ENCODE results near the gene TMEM243.

Gene TMEM243

DNA sequence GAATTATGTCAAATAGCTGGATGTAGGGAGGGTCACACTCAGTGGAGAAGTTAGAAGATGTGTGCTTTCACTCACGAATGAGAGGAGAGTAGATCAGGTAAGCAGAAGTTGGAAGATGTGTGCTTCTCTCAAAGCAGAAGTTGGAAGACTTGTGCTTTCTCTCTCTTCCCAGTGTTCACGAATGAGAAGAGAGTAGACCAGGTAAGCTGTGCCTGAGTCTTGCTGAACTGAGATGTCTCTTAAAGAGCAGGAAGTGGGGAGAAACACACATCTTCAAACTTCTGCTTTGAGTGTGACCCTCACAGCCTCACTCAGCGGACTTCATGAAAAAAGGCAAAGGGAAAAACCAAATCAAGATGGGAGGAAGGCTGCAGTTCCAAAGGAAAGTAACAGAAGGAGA lies 7.0 kb upstream of the TMEM243 start:
- peak; percentile 63 for FAIRE-seq
- peak; percentile 45 for TF ChIP-seq SPI1 (IDR thresholded peaks at IDR 0.05; ENCODE audit: low read depth, low read length)
- TF ChIP-seq PAX5 (IDR thresholded peaks at IDR 0.05; ENCODE audit: insufficient read depth, low read length, severe bottlenecking) = no peak
- DNase-seq (ENCODE audit: insufficient read length, low spot score) = no peak

DNA sequence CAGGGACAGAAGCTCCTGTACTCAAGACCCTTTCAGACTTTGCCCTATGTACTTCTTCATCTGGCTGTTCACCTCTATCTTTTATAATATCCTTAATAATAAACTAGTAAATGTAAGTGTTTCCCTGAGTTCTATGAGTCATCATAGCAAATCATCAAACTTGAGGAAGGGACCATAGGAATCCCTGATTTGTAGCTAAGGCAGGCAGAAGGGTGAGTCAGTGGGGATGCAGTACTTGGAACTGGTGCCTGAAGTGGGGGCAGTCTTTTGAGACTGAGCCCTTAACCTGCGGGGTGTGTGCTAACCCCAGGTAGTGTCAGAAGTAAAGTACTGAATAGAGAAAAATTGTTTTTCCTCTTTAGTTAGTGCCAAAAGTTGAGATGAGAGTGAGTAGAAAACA lies 6.2 kb upstream of the TMEM243 start:
- FAIRE-seq (no peak), DNase-seq (ENCODE audit: insufficient read length, low spot score) (no peak)
- no peak for TF ChIP-seq POLR2A (IDR thresholded peaks at IDR 0.05; ENCODE audit: low read depth, low read length)
- TF ChIP-seq PAX5 (IDR thresholded peaks at IDR 0.05; ENCODE audit: insufficient read depth, low read length, severe bottlenecking) = no peak
- TF ChIP-seq POU2F2 (IDR thresholded peaks at IDR 0.05; ENCODE audit: low read depth, low read length) = no peak
- TF ChIP-seq TAF1 (IDR thresholded peaks at IDR 0.05; ENCODE audit: low read depth, low read length) = no peak
- no peak for TF ChIP-seq POLR2AphosphoS5 (IDR thresholded peaks at IDR 0.05; ENCODE audit: low read depth, low read length)

DNA sequence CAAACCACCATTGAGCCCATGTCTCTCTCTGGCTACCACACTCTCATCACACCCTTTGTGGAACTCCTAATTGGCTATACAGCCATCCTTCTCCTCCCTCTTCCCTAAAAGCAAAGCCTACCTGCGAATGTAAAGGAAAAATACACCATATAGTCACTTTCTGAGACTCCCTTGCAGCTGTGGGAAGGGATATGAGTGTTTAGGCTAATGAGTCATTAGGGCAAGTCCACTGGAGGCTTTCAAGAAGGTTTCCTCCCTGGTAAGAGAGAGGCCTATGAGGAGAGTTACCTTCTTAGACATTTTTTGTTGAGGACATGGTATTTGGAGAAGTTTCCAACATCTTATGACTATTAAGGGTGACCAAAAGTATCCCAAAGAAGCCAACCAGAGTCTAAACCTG lies 4.1 kb upstream of the TMEM243 start:
- no peak for FAIRE-seq
- no peak for TF ChIP-seq PAX5 (IDR thresholded peaks at IDR 0.05; ENCODE audit: insufficient read depth, low read length, severe bottlenecking)
- no peak for TF ChIP-seq POLR2AphosphoS5 (IDR thresholded peaks at IDR 0.05; ENCODE audit: low read depth, low read length)
- no peak for TF ChIP-seq SPI1 (IDR thresholded peaks at IDR 0.05; ENCODE audit: low read depth, low read length)
- TF ChIP-seq TAF1 (IDR thresholded peaks at IDR 0.05; ENCODE audit: low read depth, low read length) = no peak
- no peak for TF ChIP-seq POLR2A (IDR thresholded peaks at IDR 0.05; ENCODE audit: low read depth, low read length)
- no peak for TF ChIP-seq POU2F2 (IDR thresholded peaks at IDR 0.05; ENCODE audit: low read depth, low read length)
- DNase-seq (ENCODE audit: insufficient read length, low spot score) = no peak

DNA sequence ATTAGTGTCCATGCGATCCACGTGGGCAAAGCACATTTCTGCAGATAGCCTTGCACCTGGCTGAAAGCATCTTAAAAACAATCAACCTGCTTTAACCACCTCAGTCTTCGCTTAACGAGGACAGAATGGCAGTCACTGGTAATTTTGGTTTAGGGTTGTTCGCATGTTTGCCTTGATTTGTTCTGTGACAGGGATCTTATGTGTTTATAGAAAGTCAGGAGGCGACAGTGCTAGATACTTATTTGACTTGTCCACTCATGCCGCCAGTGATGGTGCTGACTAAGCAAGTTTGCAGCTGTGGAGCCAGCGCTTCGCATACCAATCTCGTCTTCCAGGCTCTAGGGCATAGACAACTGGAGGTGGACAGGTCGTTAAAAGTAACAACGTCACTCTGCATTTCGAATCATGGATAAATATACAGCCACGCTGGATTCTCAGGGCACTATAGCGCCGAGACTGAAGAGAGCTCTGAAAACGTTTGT lies 1.2 kb upstream of the TMEM243 start:
- FAIRE-seq (peak; percentile 65), DNase-seq (ENCODE audit: insufficient read length, low spot score) (no peak)
- TF ChIP-seq POU2F2 (IDR thresholded peaks at IDR 0.05; ENCODE audit: low read depth, low read length) (no peak), POLR2AphosphoS5 (IDR thresholded peaks at IDR 0.05; ENCODE audit: low read depth, low read length) (no peak), TAF1 (IDR thresholded peaks at IDR 0.05; ENCODE audit: low read depth, low read length) (no peak), SPI1 (IDR thresholded peaks at IDR 0.05; ENCODE audit: low read depth, low read length) (no peak), POLR2A (IDR thresholded peaks at IDR 0.05; ENCODE audit: low read depth, low read length) (no peak), PAX5 (IDR thresholded peaks at IDR 0.05; ENCODE audit: insufficient read depth, low read length, severe bottlenecking) (no peak)

DNA sequence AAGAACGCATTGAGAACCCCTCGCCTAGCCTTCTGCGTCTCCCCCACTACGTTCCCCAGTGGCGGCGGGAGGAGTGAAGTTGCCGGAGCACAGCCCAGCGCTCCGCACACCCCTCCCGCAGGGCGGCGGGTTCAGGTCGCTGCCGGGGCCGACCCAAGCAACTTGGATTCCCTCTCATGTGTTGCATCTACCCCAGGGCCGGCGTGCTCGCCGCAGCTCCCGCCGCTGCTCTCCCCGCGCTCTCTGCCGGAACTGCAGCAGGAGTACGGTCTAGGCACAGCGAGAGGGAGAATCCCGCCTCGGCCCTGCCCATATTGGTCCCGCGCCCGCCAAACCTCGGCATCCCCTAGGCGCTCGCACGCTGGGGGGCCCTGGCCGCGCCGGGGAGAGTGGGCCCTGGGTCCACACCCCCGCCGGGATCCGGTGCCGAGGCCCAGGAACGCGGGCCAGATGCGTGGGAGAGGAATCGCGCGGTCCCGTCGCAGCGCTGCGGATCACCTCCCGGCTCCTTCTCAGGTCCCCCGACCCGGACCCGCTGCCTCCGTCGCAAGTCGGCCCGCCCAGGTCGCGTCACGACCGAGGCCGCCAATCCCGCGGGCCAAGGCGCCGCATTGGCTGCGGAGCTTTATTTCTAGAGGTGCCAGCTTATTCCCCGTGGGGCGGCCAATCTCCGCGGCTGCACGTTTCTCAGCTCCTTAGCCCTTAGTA lies 648 bp upstream of the TMEM243 start:
- peak; percentile 93 for FAIRE-seq
- peak; percentile 60 for DNase-seq (ENCODE audit: insufficient read length, low spot score)
- TF ChIP-seq PAX5 (IDR thresholded peaks at IDR 0.05; ENCODE audit: insufficient read depth, low read length, severe bottlenecking) (no peak), SPI1 (IDR thresholded peaks at IDR 0.05; ENCODE audit: low read depth, low read length) (no peak), TAF1 (IDR thresholded peaks at IDR 0.05; ENCODE audit: low read depth, low read length) (peak; percentile 60; the same call in 1 of the 2 replicates), POLR2AphosphoS5 (IDR thresholded peaks at IDR 0.05; ENCODE audit: low read depth, low read length) (peak; percentile 81; the same call in 1 of the 2 replicates), POU2F2 (IDR thresholded peaks at IDR 0.05; ENCODE audit: low read depth, low read length) (0 out of 2 replicates have a peak, but pooled peaks have one; percentile 55), POLR2A (IDR thresholded peaks at IDR 0.05; ENCODE audit: low read depth, low read length) (peak; percentile 88)

DNA sequence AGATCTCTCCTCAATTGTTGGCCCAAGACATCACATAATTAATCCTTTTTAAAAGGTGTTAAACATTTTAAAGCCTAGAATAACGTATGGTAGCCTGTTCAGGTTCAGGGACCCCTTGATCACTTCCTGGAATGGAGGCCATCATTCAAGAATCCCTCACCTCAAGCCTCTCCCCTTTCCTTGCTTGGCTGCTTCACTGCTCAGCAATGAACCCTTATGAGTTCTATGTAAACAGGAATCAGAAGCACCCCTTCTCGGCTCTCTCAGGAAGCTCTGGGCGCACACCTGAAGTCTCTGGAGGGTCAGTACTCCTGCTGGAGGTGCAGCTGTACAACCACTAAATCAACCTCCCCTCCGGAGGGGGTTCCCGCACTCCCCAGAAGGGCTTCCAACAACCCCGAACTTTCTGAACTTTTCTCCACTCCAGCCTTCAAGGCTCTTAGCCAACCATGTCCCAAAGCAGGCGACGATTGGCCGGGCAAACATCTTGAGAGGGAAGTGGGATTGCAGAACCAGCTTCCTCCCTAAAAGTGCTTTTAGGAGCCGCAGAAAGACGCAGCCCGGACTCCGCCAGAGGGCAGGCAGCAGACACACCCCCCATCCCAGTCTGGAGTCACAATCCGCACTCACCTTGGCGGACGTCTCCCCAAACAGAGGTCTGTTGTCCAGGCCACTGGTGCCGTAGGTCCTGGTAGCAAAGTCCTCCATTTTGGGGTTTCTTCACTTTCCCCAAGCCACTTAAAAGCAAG lies 562 bp downstream of the TMEM243 start:
- FAIRE-seq = no peak
- peak; percentile 23 for DNase-seq (ENCODE audit: insufficient read length, low spot score)
- TF ChIP-seq SPI1 (IDR thresholded peaks at IDR 0.05; ENCODE audit: low read depth, low read length) (peak; percentile 49), POU2F2 (IDR thresholded peaks at IDR 0.05; ENCODE audit: low read depth, low read length) (no peak)

DNA sequence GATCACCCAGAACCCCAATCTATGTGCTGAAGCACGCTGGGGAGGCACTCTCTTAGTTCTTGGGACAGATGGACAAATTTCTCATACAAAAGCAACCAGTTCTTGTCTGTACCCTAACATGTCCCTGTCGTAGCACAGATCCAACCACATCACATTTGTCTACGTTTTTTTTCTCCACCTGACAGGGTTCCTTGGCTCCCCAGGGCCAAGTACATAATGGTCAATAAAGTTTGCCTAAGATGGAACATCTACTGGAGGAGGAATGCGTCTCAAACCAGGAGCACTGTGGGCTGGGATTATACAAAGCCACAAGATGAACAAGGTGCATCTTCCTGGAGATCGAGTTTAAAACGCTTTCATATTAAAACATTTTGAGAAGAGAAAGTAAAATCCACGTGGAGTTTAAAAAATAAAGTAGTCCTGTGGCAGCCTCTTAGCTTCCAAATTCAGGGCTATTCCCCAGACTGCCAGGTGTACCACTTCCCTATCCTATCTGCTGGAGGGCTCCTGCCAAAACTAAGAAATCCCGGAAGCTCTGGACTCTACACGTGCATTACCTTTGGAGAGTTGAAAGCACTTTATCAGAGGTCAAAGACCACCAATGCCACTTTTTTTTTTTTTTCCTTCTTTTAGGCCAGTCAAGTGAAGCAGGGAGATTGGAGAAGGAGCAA lies 1.4 kb downstream of the TMEM243 start:
- TF ChIP-seq SPI1 (IDR thresholded peaks at IDR 0.05; ENCODE audit: low read depth, low read length) (peak; percentile 39; the same call in 1 of the 2 replicates), POU2F2 (IDR thresholded peaks at IDR 0.05; ENCODE audit: low read depth, low read length) (no peak), POLR2A (IDR thresholded peaks at IDR 0.05; ENCODE audit: low read depth, low read length) (no peak), POLR2AphosphoS5 (IDR thresholded peaks at IDR 0.05; ENCODE audit: low read depth, low read length) (peak; percentile 53; the same call in 1 of the 2 replicates), TAF1 (IDR thresholded peaks at IDR 0.05; ENCODE audit: low read depth, low read length) (no peak), PAX5 (IDR thresholded peaks at IDR 0.05; ENCODE audit: insufficient read depth, low read length, severe bottlenecking) (no peak)
- no peak for DNase-seq (ENCODE audit: insufficient read length, low spot score)
- FAIRE-seq = no peak

DNA sequence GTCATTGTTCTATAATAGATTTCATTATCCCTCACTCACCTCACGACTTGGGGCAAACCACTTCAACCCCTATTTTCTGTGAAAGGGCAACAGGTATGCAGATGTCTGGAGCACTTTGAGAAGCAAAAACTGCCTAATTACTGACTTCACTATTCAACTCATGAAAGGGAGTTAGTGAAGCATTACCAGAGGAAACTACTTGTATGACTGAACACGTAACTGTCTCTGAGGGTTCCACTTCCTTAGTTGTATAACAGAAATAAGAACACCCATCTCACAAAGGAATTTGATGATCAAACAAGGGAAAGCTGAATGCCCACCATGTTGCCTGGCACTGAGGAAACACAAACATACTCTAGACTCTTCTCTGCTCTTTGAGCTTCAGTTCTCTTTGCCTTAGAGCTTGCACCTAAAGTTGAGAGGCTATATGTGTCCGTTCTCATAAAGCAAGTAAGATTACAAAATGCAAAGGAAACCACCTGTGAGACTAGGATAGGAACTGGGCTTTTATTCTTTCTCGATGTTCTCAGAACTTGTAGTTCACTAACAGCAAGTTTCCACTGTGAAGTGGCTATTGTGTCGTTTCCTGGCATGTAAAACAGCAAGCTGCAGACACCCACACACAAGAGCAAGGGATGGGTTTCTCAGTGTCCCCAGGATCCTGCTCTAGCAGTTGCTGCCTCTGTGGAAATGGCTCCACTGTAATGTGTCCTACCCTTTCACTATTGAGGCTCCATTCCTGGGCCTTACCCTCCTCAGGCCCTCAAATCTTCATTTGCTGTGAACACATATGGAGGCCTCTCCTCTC lies 2.6 kb downstream of the TMEM243 start:
- TF ChIP-seq POLR2A (IDR thresholded peaks at IDR 0.05; ENCODE audit: low read depth, low read length) = peak; percentile 94
- peak; percentile 88 for TF ChIP-seq POU2F2 (IDR thresholded peaks at IDR 0.05; ENCODE audit: low read depth, low read length)
- TF ChIP-seq SPI1 (IDR thresholded peaks at IDR 0.05; ENCODE audit: low read depth, low read length) = peak; percentile 87
- peak; percentile 56 for TF ChIP-seq PAX5 (IDR thresholded peaks at IDR 0.05; ENCODE audit: insufficient read depth, low read length, severe bottlenecking)
- peak; percentile 90 for TF ChIP-seq POLR2AphosphoS5 (IDR thresholded peaks at IDR 0.05; ENCODE audit: low read depth, low read length)
- peak; percentile 84 for TF ChIP-seq TAF1 (IDR thresholded peaks at IDR 0.05; ENCODE audit: low read depth, low read length)
- FAIRE-seq = peak; percentile 89
- DNase-seq (ENCODE audit: insufficient read length, low spot score) = peak; percentile 21
